H1 (cell line): Measurements from ENCODE around the gene CES3.

Experiments
- ASH2L ChIP-seq: fragments of 200-600, 300-600 bp; sonication (generic); IDR thresholded peaks from one replicate; pipeline ENCODE4 v1.7.1; 2017; ENCODE audit warnings: low read length
- CHD2 ChIP-seq: IDR thresholded peaks from 2 replicates; pipeline ENCODE4 v1.6.1; 2012; ENCODE audit warnings: low read length, improper control_type of control experiment
- CTCF ChIP-seq, 3 experiments: IDR thresholded peaks; 1 replicate in 2 of 3; 2 replicates in 1 of 3; pipeline versions ENCODE4 v1.5.1 to v1.6.1; 2011; ENCODE audit warnings: low read length in 3 of 3, mild to moderate bottlenecking in 3 of 3, inconsistent platforms in 2 of 3, low read depth in 1 of 3, moderate library complexity in 1 of 3; ENCODE audit not compliant: insufficient read depth in 1 of 3; ENCODE audit errors: control extremely low read depth in 1 of 3
- HDAC6 ChIP-seq: IDR thresholded peaks from one replicate; pipeline ENCODE4 v1.7.1; 2012; ENCODE audit warnings: low read depth, mild to moderate bottlenecking, inconsistent platforms, low read length, moderate library complexity
- PHF8 ChIP-seq: fragments of 200-600 bp; sonication (generic); conservative IDR thresholded peaks from 2 replicates; pipeline ENCODE4 v1.7.1; 2012; ENCODE audit warnings: low read depth, mild to moderate bottlenecking, inconsistent platforms, low read length, moderate library complexity
- SP1 ChIP-seq: IDR thresholded peaks from 2 replicates; pipeline ENCODE4 v1.6.1; 2011; ENCODE audit warnings: low read depth, low read length
- TF ChIP-seq, protein P1 (sequence below): IDR thresholded peaks from 2 replicates; pipeline ENCODE4 v1.6.1; 2011; ENCODE audit warnings: low read length, improper control_type of control experiment

- TF ChIP-seq SP1 (no peak), HDAC6 (no peak), CTCF (IDR thresholded peaks at IDR 0.05; ENCODE audit: control extremely low read depth in 1 of 3, insufficient read depth in 1 of 3, low read depth in 1 of 3, low read length in 3 of 3) (no peak), ASH2L (no peak), CHD2 (no peak), PHF8 (no peak)
- TF ChIP-seq, protein P1, sequence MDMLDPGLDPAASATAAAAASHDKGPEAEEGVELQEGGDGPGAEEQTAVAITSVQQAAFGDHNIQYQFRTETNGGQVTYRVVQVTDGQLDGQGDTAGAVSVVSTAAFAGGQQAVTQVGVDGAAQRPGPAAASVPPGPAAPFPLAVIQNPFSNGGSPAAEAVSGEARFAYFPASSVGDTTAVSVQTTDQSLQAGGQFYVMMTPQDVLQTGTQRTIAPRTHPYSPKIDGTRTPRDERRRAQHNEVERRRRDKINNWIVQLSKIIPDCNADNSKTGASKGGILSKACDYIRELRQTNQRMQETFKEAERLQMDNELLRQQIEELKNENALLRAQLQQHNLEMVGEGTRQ = no peak
Observed at GRCh38 chr16:67023689-67024088, 62.6 kb downstream of the CES3 start.
